Brain microvascular endothelial cell (primary cell): ENCODE data around the gene MEF2C.

Source experiments
- DNase-seq: peaks from one replicate; pipeline ENCODE4 v3.0.0-alpha.2; 2020
- H3K27ac ChIP-seq: fragments of 250-450 bp; sonication (Bioruptor Pico); 2 replicates; pipeline ENCODE4 v1.5.1; 2020; ENCODE audit warnings: mild to moderate bottlenecking, moderate library complexity
- H3K27me3 ChIP-seq: fragments of 250-450 bp; sonication (Bioruptor Pico); replicated peaks from 2 replicates; pipeline ENCODE4 v1.5.1; 2020; ENCODE audit warnings: mild to moderate bottlenecking
- H3K36me3 ChIP-seq: fragments of 250-450 bp; sonication (Bioruptor Pico); replicated peaks from 2 replicates; pipeline ENCODE4 v1.5.1; 2020; ENCODE audit warnings: mild to moderate bottlenecking
- H3K4me3 ChIP-seq: 2 replicates; pipeline ENCODE4 v1.5.1; 2011; ENCODE audit warnings: low read depth, mild to moderate bottlenecking, control low read depth, low read length, moderate library complexity
- in situ Hi-C: cut with HindIII; loops from 2 replicates; pipeline ENCODE4 v1.10.0; 2017; ENCODE audit warnings: low sequenced_read_pairs, low pct_ligation_motif_present
- TF ChIP-seq, protein P1 (sequence below): IDR thresholded peaks from 2 replicates; pipeline ENCODE4 v1.5.1; 2011; ENCODE audit warnings: low read depth, mild to moderate bottlenecking, moderate library complexity, low read length, control low read depth, inconsistent platforms; ENCODE audit errors: missing control alignments

MEF2C gene

GRCh38 chr5:88734983-88735382 lies 148.0 kb downstream of the MEF2C start:
- Histone ChIP-seq H3K4me3 (no peak overlapping the region), H3K27me3 (no peaks in the 10 kb centered on the region), H3K27ac (peak overlapping the region; percentile 12), H3K36me3 (no peaks in the 10 kb centered on the region)
- DNase-seq: no peak
- TF ChIP-seq, protein P1, sequence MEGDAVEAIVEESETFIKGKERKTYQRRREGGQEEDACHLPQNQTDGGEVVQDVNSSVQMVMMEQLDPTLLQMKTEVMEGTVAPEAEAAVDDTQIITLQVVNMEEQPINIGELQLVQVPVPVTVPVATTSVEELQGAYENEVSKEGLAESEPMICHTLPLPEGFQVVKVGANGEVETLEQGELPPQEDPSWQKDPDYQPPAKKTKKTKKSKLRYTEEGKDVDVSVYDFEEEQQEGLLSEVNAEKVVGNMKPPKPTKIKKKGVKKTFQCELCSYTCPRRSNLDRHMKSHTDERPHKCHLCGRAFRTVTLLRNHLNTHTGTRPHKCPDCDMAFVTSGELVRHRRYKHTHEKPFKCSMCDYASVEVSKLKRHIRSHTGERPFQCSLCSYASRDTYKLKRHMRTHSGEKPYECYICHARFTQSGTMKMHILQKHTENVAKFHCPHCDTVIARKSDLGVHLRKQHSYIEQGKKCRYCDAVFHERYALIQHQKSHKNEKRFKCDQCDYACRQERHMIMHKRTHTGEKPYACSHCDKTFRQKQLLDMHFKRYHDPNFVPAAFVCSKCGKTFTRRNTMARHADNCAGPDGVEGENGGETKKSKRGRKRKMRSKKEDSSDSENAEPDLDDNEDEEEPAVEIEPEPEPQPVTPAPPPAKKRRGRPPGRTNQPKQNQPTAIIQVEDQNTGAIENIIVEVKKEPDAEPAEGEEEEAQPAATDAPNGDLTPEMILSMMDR: no peak
- in situ Hi-C loops: no loop called here

- no peak for DNase-seq
- Histone ChIP-seq H3K4me3 (no peak overlapping the region), H3K27ac (peak overlapping the region; percentile 39), H3K27me3 (no peaks in the 10 kb centered on the region), H3K36me3 (no peaks in the 10 kb centered on the region)
- TF ChIP-seq, protein P1: no peak
- in situ Hi-C loops: no loop called here
Observed at GRCh38 chr5:88734191-88734640, 148.8 kb downstream of the MEF2C start.

GRCh38 chr5:88732862-88733261 lies 150.1 kb downstream of the MEF2C start:
- no peak for DNase-seq
- in situ Hi-C loops: no loop called here
- Histone ChIP-seq H3K27ac (peak overlapping the region; percentile 78), H3K27me3 (no peaks in the 10 kb centered on the region), H3K36me3 (no peaks in the 10 kb centered on the region), H3K4me3 (no peak overlapping the region)
- TF ChIP-seq, protein P1: no peak

DNA sequence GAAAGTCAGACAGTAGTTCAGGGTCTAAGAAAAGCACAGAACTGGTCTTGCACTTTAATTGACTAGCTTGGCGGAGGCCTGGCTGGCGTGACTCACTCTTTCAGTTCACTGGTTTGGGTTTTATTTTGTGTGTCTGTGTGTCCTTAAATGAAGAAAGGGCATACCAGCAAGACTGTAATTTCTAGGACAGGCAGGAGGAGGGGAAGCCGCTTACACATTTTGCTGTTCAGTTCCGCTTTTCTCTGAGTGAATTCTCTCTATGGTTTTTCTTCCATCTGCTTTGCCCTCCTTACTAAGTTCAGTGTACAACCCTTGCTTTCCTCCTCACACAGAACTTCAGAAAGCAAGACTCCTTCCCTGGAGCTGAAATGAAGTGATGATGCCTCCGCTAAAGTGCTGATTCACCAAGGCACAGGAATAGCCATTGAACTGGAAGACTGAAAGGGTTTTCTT lies 150.8 kb downstream of the MEF2C start:
- Histone ChIP-seq H3K4me3 (no peak overlapping the region), H3K27ac (peak overlapping the region; percentile 78), H3K36me3 (no peaks in the 10 kb centered on the region), H3K27me3 (no peaks in the 10 kb centered on the region)
- DNase-seq: peak; percentile 91
- TF ChIP-seq, protein P1: no peak
- in situ Hi-C loops: no loop called here

- Histone ChIP-seq H3K4me3 (no peak overlapping the region), H3K27me3 (no peaks in the 10 kb centered on the region), H3K36me3 (no peaks in the 10 kb centered on the region), H3K27ac (no peak overlapping the region)
- TF ChIP-seq, protein P1: no peak
- no peak for DNase-seq
- in situ Hi-C loops: no loop called here
Observed at GRCh38 chr5:88729829-88730182, 153.2 kb downstream of the MEF2C start.

- peak; percentile 85 for DNase-seq
- Histone ChIP-seq H3K36me3 (no peaks in the 10 kb centered on the region), H3K4me3 (no peak overlapping the region), H3K27ac (no peak overlapping the region), H3K27me3 (no peaks in the 10 kb centered on the region)
- TF ChIP-seq, protein P1: peak; percentile 63
- in situ Hi-C loops: no loop called here
Observed at GRCh38 chr5:88729084-88729828, 153.7 kb downstream of the MEF2C start.
